Measurements from ENCODE around the gene STARD6. TPM values are rescaled to one million over a fixed set of nuclear protein-coding genes. Genes with fewer than 3 reads are reported as not detected.

STARD6 gene
- total RNA-seq, 1 donor from 2014 or later: not detected

- H3K4me1 ChIP-seq: peaks cover 20% of the 10 kb centered on the region
- peaks cover 81% of the 10 kb centered on the region for H3K36me3 ChIP-seq
- H3K4me3 ChIP-seq: no peak overlapping the region
- no peak for DNase-seq
- H3K9me3 ChIP-seq (replicated peaks): no peaks in the 10 kb centered on the region
- no peak overlapping the region for H3K27ac ChIP-seq (replicated peaks)
- intact Hi-C loops (cut with micrococcal nuclease): no loop called here
- H3K27me3 ChIP-seq (ENCODE audit: low read depth): no peaks in the 10 kb centered on the region
- TF ChIP-seq CTCF (IDR thresholded peaks at IDR 0.05; ENCODE audit: borderline replicate concordance): no peak
Measured at GRCh38 chr18:54279477-54280219, 78.0 kb downstream of the STARD6 start.

- Histone ChIP-seq H3K27me3 (ENCODE audit: low read depth) (no peaks in the 10 kb centered on the region), H3K36me3 (peaks cover 71% of the 10 kb centered on the region), H3K4me3 (no peak overlapping the region), H3K27ac (replicated peaks) (no peak overlapping the region), H3K4me1 (peaks cover 17% of the 10 kb centered on the region), H3K9me3 (replicated peaks) (no peaks in the 10 kb centered on the region)
- TF ChIP-seq CTCF (IDR thresholded peaks at IDR 0.05; ENCODE audit: borderline replicate concordance): no peak
- DNase-seq: no peak
- intact Hi-C loops (cut with micrococcal nuclease): no loop called here
Measured at GRCh38 chr18:54278615-54279014, 79.0 kb downstream of the STARD6 start.

GRCh38 chr18:54277899-54278298, 79.8 kb downstream of the STARD6 start:
- Histone ChIP-seq H3K4me1 (peaks cover 17% of the 10 kb centered on the region), H3K36me3 (peaks cover 64% of the 10 kb centered on the region), H3K9me3 (replicated peaks) (no peaks in the 10 kb centered on the region), H3K4me3 (no peak overlapping the region), H3K27me3 (ENCODE audit: low read depth) (no peaks in the 10 kb centered on the region), H3K27ac (replicated peaks) (peak overlapping the region; percentile 45)
- TF ChIP-seq CTCF (IDR thresholded peaks at IDR 0.05; ENCODE audit: borderline replicate concordance): no peak
- no peak for DNase-seq
- intact Hi-C loops (cut with micrococcal nuclease): no loop called here

Other genes with a start within 250 kb of the STARD6 start
- 43.7 TPM for gene MBD2, start 133.2 kb downstream of the STARD6 start, total RNA-seq
- 17.8 TPM for gene POLI, start 88.3 kb downstream of the STARD6 start, total RNA-seq
- gene C18orf54, start within 50 bp of the STARD6 start, total RNA-seq: 1.4 TPM
- not detected for gene DYNAP, start 233.4 kb upstream of the STARD6 start, total RNA-seq

Measured in left ventricle myocardium inferior (tissue), 1 donor.